ENCODE measurements around the gene ARAP1.

ARAP1 gene

GRCh38 chr11:72782081-72782920 is 30.1 kb upstream of the ARAP1 start:
- H3K27ac ChIP-seq: no peak overlapping the region
- no peak for DNase-seq (ENCODE audit: low spot score)
- peak overlapping the region; percentile 94 for H3K4me3 ChIP-seq
- no peak for TF ChIP-seq CTCF (IDR thresholded peaks at IDR 0.05)

GRCh38 chr11:72781313-72782080 is 29.3 kb upstream of the ARAP1 start:
- TF ChIP-seq CTCF (IDR thresholded peaks at IDR 0.05): no peak
- DNase-seq (ENCODE audit: low spot score): no peak
- Histone ChIP-seq H3K27ac (peak overlapping the region; percentile 10 to 53), H3K4me3 (peak overlapping the region; percentile 94)

GRCh38 chr11:72781063-72781312 is 28.8 kb upstream of the ARAP1 start:
- Histone ChIP-seq H3K4me3 (peak overlapping the region; percentile 94), H3K27ac (peak overlapping the region; percentile 10 to 53)
- TF ChIP-seq CTCF (IDR thresholded peaks at IDR 0.05): no peak
- DNase-seq (ENCODE audit: low spot score): no peak

- no peak for TF ChIP-seq CTCF (IDR thresholded peaks at IDR 0.05)
- Histone ChIP-seq H3K27ac (peak overlapping the region in 1 of 2 donors; percentile 53), H3K4me3 (peak overlapping the region; percentile 94)
- DNase-seq (ENCODE audit: low spot score): no peak
These were observed 28.3 kb upstream of the ARAP1 start for GRCh38 chr11:72780296-72781062.

- peak overlapping the region; percentile 94 for H3K4me3 ChIP-seq
- DNase-seq (ENCODE audit: low spot score): no peak
- TF ChIP-seq CTCF (IDR thresholded peaks at IDR 0.05): no peak
- no peak overlapping the region for H3K27ac ChIP-seq
These were observed 27.4 kb upstream of the ARAP1 start for GRCh38 chr11:72779495-72780128.

GRCh38 chr11:72778535-72779494 is 26.6 kb upstream of the ARAP1 start:
- no peak for DNase-seq (ENCODE audit: low spot score)
- Histone ChIP-seq H3K27ac (no peak overlapping the region), H3K4me3 (no peak overlapping the region)
- no peak for TF ChIP-seq CTCF (IDR thresholded peaks at IDR 0.05)
